SJSA1 (cell line): Measurements from ENCODE around the gene SYNE4. TPM values are rescaled to one million over a fixed set of nuclear protein-coding genes. Genes with fewer than 3 reads are reported as not detected.

Source experiments
- DNase-seq, 2 experiments: peaks; one replicate each; pipeline ENCODE4 v3.0.0-alpha.2; 2015 to 2020; ENCODE audit warnings: low spot score in 2 of 2, low read depth in 1 of 2
- H3K27ac ChIP-seq: fragments of 250-450 bp; sonication (Bioruptor Pico); 2 replicates; pipeline ENCODE4 v1.5.1; 2020; ENCODE audit warnings: mild to moderate bottlenecking, moderate library complexity
- H3K27me3 ChIP-seq: fragments of 250-450 bp; sonication (Bioruptor Pico); replicated peaks from 2 replicates; pipeline ENCODE4 v1.5.1; 2020; ENCODE audit warnings: mild to moderate bottlenecking, moderate library complexity
- H3K36me3 ChIP-seq: fragments of 250-450 bp; sonication (Bioruptor Pico); 2 replicates; pipeline ENCODE4 v1.5.1; 2020; ENCODE audit warnings: mild to moderate bottlenecking
- H3K4me1 ChIP-seq: fragments of 250-450 bp; sonication (Bioruptor Pico); replicated peaks from 2 replicates; pipeline ENCODE4 v1.6.1; 2021; ENCODE audit warnings: mild to moderate bottlenecking
- H3K4me3 ChIP-seq: fragments of 250-450 bp; sonication (Bioruptor Pico); 2 replicates; pipeline ENCODE4 v1.5.1; 2020; ENCODE audit warnings: mild to moderate bottlenecking
- H3K9me3 ChIP-seq: fragments of 250-450 bp; sonication (Bioruptor Pico); replicated peaks from 2 replicates; pipeline ENCODE4 v1.5.1; 2020; ENCODE audit warnings: mild to moderate bottlenecking
- total RNA-seq: library from RNA; depleted of rRNA; stranded (reverse); fragments of >200 nt; shearing (Covaris generic); gene quantifications from 2 replicates; pipeline ENCODE4 v1.2.3, GENCODE V29; 2014

Gene SYNE4
- total RNA-seq, 1 experiment from 2014 or later, result 0.26 TPM

- H3K4me1 ChIP-seq, result peaks cover 10% of the 10 kb centered on the region
- no peak within 1 kb of the TSS for H3K27ac ChIP-seq
- H3K36me3 ChIP-seq, result no peaks in the 10 kb centered on the region
- peak; percentile 41 to 84 for DNase-seq
- no peaks in the 10 kb centered on the region for H3K9me3 ChIP-seq
- H3K4me3 ChIP-seq, result peak within 1 kb of the TSS; percentile 47
- no peaks in the 10 kb centered on the region for H3K27me3 ChIP-seq
These were observed 23.9 kb upstream of the SYNE4 start, which contains the start of gene CLIP3 for GRCh38 chr19:36032251-36033104. Gene CLIP3 (minus strand): TSS chr19:36032873. CDS start chr19:36032357, 516 bp downstream.

GRCh38 chr19:36031308-36031707 lies 22.7 kb upstream of the SYNE4 start:
- Histone ChIP-seq H3K27me3 (no peaks in the 10 kb centered on the region), H3K27ac (no peak overlapping the region), H3K4me3 (no peak overlapping the region), H3K9me3 (no peaks in the 10 kb centered on the region), H3K4me1 (peaks cover 10% of the 10 kb centered on the region), H3K36me3 (no peaks in the 10 kb centered on the region)
- DNase-seq, result no peak

GRCh38 chr19:36030264-36031148 lies 21.9 kb upstream of the SYNE4 start:
- H3K4me3 ChIP-seq, result no peak overlapping the region
- DNase-seq, result no peak
- H3K4me1 ChIP-seq, result peaks cover 10% of the 10 kb centered on the region
- H3K27ac ChIP-seq, result no peak overlapping the region
- no peaks in the 10 kb centered on the region for H3K27me3 ChIP-seq
- no peaks in the 10 kb centered on the region for H3K9me3 ChIP-seq
- no peaks in the 10 kb centered on the region for H3K36me3 ChIP-seq

- Histone ChIP-seq H3K4me1 (peaks cover 10% of the 10 kb centered on the region), H3K36me3 (peaks cover 7% of the 10 kb centered on the region), H3K27me3 (no peaks in the 10 kb centered on the region), H3K27ac (no peak overlapping the region), H3K9me3 (no peaks in the 10 kb centered on the region), H3K4me3 (no peak overlapping the region)
- DNase-seq, result no peak
These were observed 19.9 kb upstream of the SYNE4 start for GRCh38 chr19:36028313-36029041.

GRCh38 chr19:36027696-36028095 lies 19.1 kb upstream of the SYNE4 start:
- no peak for DNase-seq
- no peaks in the 10 kb centered on the region for H3K27me3 ChIP-seq
- peaks cover 7% of the 10 kb centered on the region for H3K36me3 ChIP-seq
- no peaks in the 10 kb centered on the region for H3K9me3 ChIP-seq
- no peak overlapping the region for H3K4me3 ChIP-seq
- H3K27ac ChIP-seq, result no peak overlapping the region
- peaks cover 4% of the 10 kb centered on the region for H3K4me1 ChIP-seq

- peaks cover 15% of the 10 kb centered on the region for H3K36me3 ChIP-seq
These were observed 17.7 kb upstream of the SYNE4 start for GRCh38 chr19:36026091-36026876.

GRCh38 chr19:36025541-36025940 lies 16.9 kb upstream of the SYNE4 start:
- no peak overlapping the region for H3K4me3 ChIP-seq
- H3K36me3 ChIP-seq, result peaks cover 15% of the 10 kb centered on the region
- no peaks in the 10 kb centered on the region for H3K9me3 ChIP-seq
- H3K27ac ChIP-seq, result no peak overlapping the region
- H3K4me1 ChIP-seq, result no peaks in the 10 kb centered on the region
- DNase-seq, result no peak
- no peaks in the 10 kb centered on the region for H3K27me3 ChIP-seq

More at GRCh38 chr19:36026091-36026876, 17.7 kb upstream of the SYNE4 start:
- Histone ChIP-seq H3K27me3 (no peaks in the 10 kb centered on the region), H3K4me1 (no peaks in the 10 kb centered on the region), H3K27ac (no peak overlapping the region), H3K9me3 (no peaks in the 10 kb centered on the region), H3K4me3 (no peak overlapping the region)
- no peak for DNase-seq

GRCh38 chr19:36023432-36023831 lies 14.8 kb upstream of the SYNE4 start:
- H3K9me3 ChIP-seq, result no peaks in the 10 kb centered on the region
- H3K4me3 ChIP-seq, result no peak overlapping the region
- H3K36me3 ChIP-seq, result peaks cover 22% of the 10 kb centered on the region
- H3K27ac ChIP-seq, result no peak overlapping the region
- no peaks in the 10 kb centered on the region for H3K4me1 ChIP-seq
- no peaks in the 10 kb centered on the region for H3K27me3 ChIP-seq
- no peak for DNase-seq

GRCh38 chr19:36019061-36019670 lies 10.6 kb upstream of the SYNE4 start:
- Histone ChIP-seq H3K4me1 (peaks cover 7% of the 10 kb centered on the region), H3K36me3 (peaks cover 24% of the 10 kb centered on the region), H3K9me3 (no peaks in the 10 kb centered on the region), H3K27me3 (no peaks in the 10 kb centered on the region), H3K4me3 (no peak overlapping the region), H3K27ac (no peak overlapping the region)
- DNase-seq, result no peak

GRCh38 chr19:36014012-36014924 lies 5.7 kb upstream of the SYNE4 start, which contains the start of gene ALKBH6:
Gene ALKBH6 (minus strand): TSS chr19:36014213. CDS start chr19:36013397, 816 bp downstream.
- H3K9me3 ChIP-seq, result no peaks in the 10 kb centered on the region

GRCh38 chr19:36013280-36014011 lies 4.8 kb upstream of the SYNE4 start:
- DNase-seq, result peak in 1 of 2 experiments; percentile 5
- Histone ChIP-seq H3K4me3 (peak overlapping the region; percentile 52), H3K27ac (peak overlapping the region; percentile 46), H3K36me3 (peaks cover 8% of the 10 kb centered on the region), H3K9me3 (no peaks in the 10 kb centered on the region), H3K27me3 (no peaks in the 10 kb centered on the region), H3K4me1 (peaks cover 20% of the 10 kb centered on the region)

More at GRCh38 chr19:36014012-36014924, 5.7 kb upstream of the SYNE4 start, which contains the start of gene ALKBH6:
- Histone ChIP-seq H3K4me3 (peak within 1 kb of the TSS; percentile 52), H3K36me3 (peaks cover 15% of the 10 kb centered on the region), H3K27me3 (no peaks in the 10 kb centered on the region), H3K4me1 (peaks cover 17% of the 10 kb centered on the region), H3K27ac (peak within 1 kb of the TSS; percentile 46)
- DNase-seq, result peak; percentile 97 to 99
